Common myeloid progenitor, CD34-positive (primary cell): ENCODE results near the gene ADGRV1.
A peak's percentile ranks its signal among the peaks of the same experiment; 100 is the strongest.

Experiments
- CTCF ChIA-PET: fragments of 350-600 bp; sonication (Branson Sonifier 250); formaldehyde crosslinking; loops from one replicate; lab custom pipeline; 2021; ENCODE audit warnings: antibody characterized with exemption; lab: Charles Lee
- POLR2A ChIA-PET: fragments of 350-600 bp; sonication (Branson Sonifier 250); formaldehyde crosslinking; loops from one replicate; lab custom pipeline; 2021; ENCODE audit warnings: antibody characterized with exemption; lab: Charles Lee
- DNase-seq, 3 donors: peaks; one replicate each; pipeline versions ENCODE4 v3.0.0 to v3.0.0-alpha.2; 2013
- H3K27ac ChIP-seq, 2 experiments: 1 replicate in 1 of 2; 2 replicates in 1 of 2; pipeline ENCODE4 v1.7.0; 2013; ENCODE audit warnings: inconsistent platforms in 2 of 2, low read length in 2 of 2, mild to moderate bottlenecking in 2 of 2, low read depth in 1 of 2, moderate library complexity in 1 of 2; ENCODE audit not compliant: severe bottlenecking in 2 of 2, insufficient read depth in 1 of 2, poor library complexity in 1 of 2
- H3K27me3 ChIP-seq, 5 experiments: replicated peaks in 2 of 5; 1 replicate in 3 of 5; 2 replicates in 2 of 5; pipeline versions ENCODE4 v1.6.1 to v1.7.0; 2013; ENCODE audit warnings: low read length in 4 of 5, mild to moderate bottlenecking in 2 of 5, moderate library complexity in 2 of 5, inconsistent platforms in 1 of 5; ENCODE audit not compliant: insufficient read depth in 5 of 5, control insufficient read depth in 4 of 5
- H3K36me3 ChIP-seq, 4 experiments: 1 replicate in 2 of 4; 2 replicates in 2 of 4; pipeline versions ENCODE4 v1.6.1 to v1.7.0; 2013; ENCODE audit warnings: low read length in 3 of 4, control low read depth in 1 of 4, mild to moderate bottlenecking in 1 of 4; ENCODE audit not compliant: control insufficient read depth in 4 of 4, insufficient read depth in 4 of 4
- H3K4me1 ChIP-seq, 4 experiments: 1 replicate in 3 of 4; 2 replicates in 1 of 4; pipeline versions ENCODE4 v1.6.1 to v1.7.1; 2013; ENCODE audit warnings: low read length in 3 of 4, mild to moderate bottlenecking in 3 of 4, control low read depth in 1 of 4, inconsistent platforms in 1 of 4, moderate library complexity in 1 of 4; ENCODE audit not compliant: control insufficient read depth in 4 of 4, insufficient read depth in 4 of 4; ENCODE audit errors: control extremely low read depth in 1 of 4
- H3K4me3 ChIP-seq, 7 experiments: 1 replicate in 4 of 7; 2 replicates in 3 of 7; pipeline versions ENCODE4 v1.5.1 to v1.7.0; 2013; ENCODE audit warnings: mild to moderate bottlenecking in 7 of 7, low read length in 6 of 7, moderate library complexity in 6 of 7, inconsistent platforms in 2 of 7, low read depth in 2 of 7, control low read depth in 1 of 7; ENCODE audit not compliant: insufficient read depth in 4 of 7, control insufficient read depth in 1 of 7; ENCODE audit errors: extremely low read depth in 1 of 7
- H3K9me3 ChIP-seq, 5 experiments: 1 replicate in 4 of 5; 2 replicates in 1 of 5; pipeline versions ENCODE4 v1.6.1 to v1.7.1; 2013; ENCODE audit warnings: low read length in 4 of 5, mild to moderate bottlenecking in 2 of 5, inconsistent platforms in 1 of 5, low read depth in 1 of 5, moderate library complexity in 1 of 5; ENCODE audit not compliant: control insufficient read depth in 4 of 5, insufficient read depth in 2 of 5; ENCODE audit errors: control extremely low read depth in 1 of 5
- WGBS: methylation state at CpG from one replicate; pipeline ENCODE4 v1.1.5; 2013; ENCODE audit not compliant: insufficient coverage; 5-methylcytosine and 5-hydroxymethylcytosine counted together

Gene ADGRV1

GRCh38 chr5:90982576-90982975, 424.0 kb downstream of the ADGRV1 start:
- CTCF ChIA-PET: interaction anchor here (0.6 to 1.4 kb wide), 2 partner anchors 50 to 390 kb away, joined by 3 to 5 read pairs; no protein-coding TSS in a partner anchor
- Histone ChIP-seq H3K27me3 (no peaks in the 10 kb centered on the region), H3K9me3 (no peaks in the 10 kb centered on the region), H3K27ac (no peak overlapping the region), H3K36me3 (no peaks in the 10 kb centered on the region), H3K4me3 (no peak overlapping the region), H3K4me1 (peaks cover 0 to 10% (median 3%) of the 10 kb centered on the region in 4 experiments)
- no peak for DNase-seq
- POLR2A ChIA-PET: no interaction called here
- 100% methylated on average over 2 of the region's 4 CpGs for WGBS

- no peak overlapping the region for H3K27ac ChIP-seq
- H3K36me3 ChIP-seq: no peaks in the 10 kb centered on the region
- CTCF ChIA-PET: interaction anchor here (0.6 to 1.4 kb wide), 2 partner anchors 50 to 390 kb away, joined by 3 to 5 read pairs; no protein-coding TSS in a partner anchor
- no peaks in the 10 kb centered on the region for H3K27me3 ChIP-seq
- POLR2A ChIA-PET: no interaction called here
- WGBS: 33% methylated on average over 1 of the region's 3 CpGs
- H3K4me3 ChIP-seq: no peak overlapping the region
- H3K4me1 ChIP-seq: peaks cover 0 to 10% (median 3%) of the 10 kb centered on the region in 4 experiments
- peak; percentile 43 to 82 (median 71) for DNase-seq
- H3K9me3 ChIP-seq: no peaks in the 10 kb centered on the region
These were observed 424.6 kb downstream of the ADGRV1 start for GRCh38 chr5:90983148-90983547.

GRCh38 chr5:90983711-90984124, 425.1 kb downstream of the ADGRV1 start:
- DNase-seq: peak in 2 of 3 donors; percentile 37 to 63
- Histone ChIP-seq H3K27me3 (no peaks in the 10 kb centered on the region), H3K4me1 (peaks cover 0 to 10% (median 3%) of the 10 kb centered on the region in 4 experiments), H3K36me3 (no peaks in the 10 kb centered on the region), H3K4me3 (no peak overlapping the region), H3K9me3 (no peaks in the 10 kb centered on the region), H3K27ac (no peak overlapping the region)
- ChIA-PET CTCF (no interaction called here), POLR2A (no interaction called here)

- no peak overlapping the region for H3K27ac ChIP-seq
- no peaks in the 10 kb centered on the region for H3K27me3 ChIP-seq
- whole genome bisulfite sequencing: 100% methylated on average over 2 of the region's 3 CpGs
- no peak overlapping the region for H3K4me3 ChIP-seq
- H3K9me3 ChIP-seq: no peaks in the 10 kb centered on the region
- no peak for DNase-seq
- H3K36me3 ChIP-seq: no peaks in the 10 kb centered on the region
- POLR2A ChIA-PET: no interaction called here
- peaks cover 0 to 10% (median 3%) of the 10 kb centered on the region in 4 experiments for H3K4me1 ChIP-seq
- CTCF ChIA-PET: no interaction called here
These were observed 426.7 kb downstream of the ADGRV1 start for GRCh38 chr5:90985341-90985740.

- Histone ChIP-seq H3K4me3 (no peak overlapping the region), H3K27me3 (no peaks in the 10 kb centered on the region), H3K9me3 (no peaks in the 10 kb centered on the region), H3K36me3 (no peaks in the 10 kb centered on the region), H3K4me1 (peaks cover 0 to 8% (median 3%) of the 10 kb centered on the region in 4 experiments), H3K27ac (no peak overlapping the region)
- DNase-seq: no peak
- POLR2A ChIA-PET: no interaction called here
- WGBS: 100% methylated on average over 2 of the region's 4 CpGs
- CTCF ChIA-PET: interaction anchor here (1.3 kb wide), 1 partner anchor 56 kb away, joined by 4 read pairs; no protein-coding TSS in a partner anchor
These were observed 429.1 kb downstream of the ADGRV1 start for GRCh38 chr5:90987726-90988125.

GRCh38 chr5:90991201-90991600, 432.6 kb downstream of the ADGRV1 start:
- peaks cover 0 to 6% (median 4%) of the 10 kb centered on the region in 5 experiments for H3K9me3 ChIP-seq
- CTCF ChIA-PET: no interaction called here
- POLR2A ChIA-PET: no interaction called here
- H3K4me3 ChIP-seq: no peak overlapping the region
- no peak for DNase-seq
- WGBS: no CpG with 5 or more reads among the region's 1 CpG
- no peak overlapping the region for H3K27ac ChIP-seq
- H3K36me3 ChIP-seq: no peaks in the 10 kb centered on the region
- H3K27me3 ChIP-seq: no peaks in the 10 kb centered on the region
- no peaks in the 10 kb centered on the region for H3K4me1 ChIP-seq

- H3K27me3 ChIP-seq: no peaks in the 10 kb centered on the region
- H3K4me3 ChIP-seq: no peak overlapping the region
- ChIA-PET CTCF (interaction anchor here (0.7 to 1.1 kb wide), 2 partner anchors 27 to 58 kb away, joined by 3 read pairs; no protein-coding TSS in a partner anchor), POLR2A (no interaction called here)
- H3K9me3 ChIP-seq: peaks cover 0 to 8% (median 4%) of the 10 kb centered on the region in 5 experiments
- no peaks in the 10 kb centered on the region for H3K36me3 ChIP-seq
- no peak for DNase-seq
- H3K4me1 ChIP-seq: no peaks in the 10 kb centered on the region
- no peak overlapping the region for H3K27ac ChIP-seq
These were observed 436.2 kb downstream of the ADGRV1 start for GRCh38 chr5:90994796-90995195.
